ENCODE data around the gene ECE1.

DNA sequence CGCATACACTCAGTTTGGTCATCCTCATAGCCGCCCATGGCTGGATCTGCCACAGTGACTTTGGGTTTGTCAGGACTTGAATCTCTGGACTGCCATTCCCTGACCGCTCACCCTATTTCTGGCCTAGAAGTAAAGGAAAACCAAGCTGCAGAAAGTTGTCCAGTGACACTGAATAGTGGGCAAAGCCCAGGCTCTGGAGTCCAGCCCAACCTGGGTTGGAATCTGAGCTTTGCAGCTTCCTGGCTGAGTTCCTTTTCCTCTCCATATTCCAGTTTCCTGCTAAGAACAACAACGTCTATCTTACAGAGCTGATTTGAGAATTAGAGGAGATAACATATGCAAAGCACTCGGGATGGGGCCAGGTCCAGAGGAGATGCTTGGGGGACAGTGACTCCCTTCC lies 98.0 kb downstream of the ECE1 start:
- TF ChIP-seq, protein P1, sequence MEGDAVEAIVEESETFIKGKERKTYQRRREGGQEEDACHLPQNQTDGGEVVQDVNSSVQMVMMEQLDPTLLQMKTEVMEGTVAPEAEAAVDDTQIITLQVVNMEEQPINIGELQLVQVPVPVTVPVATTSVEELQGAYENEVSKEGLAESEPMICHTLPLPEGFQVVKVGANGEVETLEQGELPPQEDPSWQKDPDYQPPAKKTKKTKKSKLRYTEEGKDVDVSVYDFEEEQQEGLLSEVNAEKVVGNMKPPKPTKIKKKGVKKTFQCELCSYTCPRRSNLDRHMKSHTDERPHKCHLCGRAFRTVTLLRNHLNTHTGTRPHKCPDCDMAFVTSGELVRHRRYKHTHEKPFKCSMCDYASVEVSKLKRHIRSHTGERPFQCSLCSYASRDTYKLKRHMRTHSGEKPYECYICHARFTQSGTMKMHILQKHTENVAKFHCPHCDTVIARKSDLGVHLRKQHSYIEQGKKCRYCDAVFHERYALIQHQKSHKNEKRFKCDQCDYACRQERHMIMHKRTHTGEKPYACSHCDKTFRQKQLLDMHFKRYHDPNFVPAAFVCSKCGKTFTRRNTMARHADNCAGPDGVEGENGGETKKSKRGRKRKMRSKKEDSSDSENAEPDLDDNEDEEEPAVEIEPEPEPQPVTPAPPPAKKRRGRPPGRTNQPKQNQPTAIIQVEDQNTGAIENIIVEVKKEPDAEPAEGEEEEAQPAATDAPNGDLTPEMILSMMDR (IDR thresholded peaks at IDR 0.05) = no peak
- no peak for TF ChIP-seq POLR2A (IDR thresholded peaks at IDR 0.05)
